Small intestine (tissue), 7 donors: ENCODE results near the gene TSPO2. TPM values are rescaled to one million over a fixed set of nuclear protein-coding genes. Genes with fewer than 3 reads are reported as not detected.

Experiments
- DNase-seq, 2 donors: peaks; one replicate each; pipeline versions ENCODE4 v3.0.0 to v3.0.0-alpha.2; 2013
- FAIRE-seq: peaks from 2 replicates; lab custom pipeline; 2012; peaks lifted over from hg19 to GRCh38; lab: Jason Lieb, UNC
- H3K27ac ChIP-seq, 3 donors: one replicate each; pipeline ENCODE4 v1.5.1; 2013; ENCODE audit warnings: low read length in 2 of 3, mild to moderate bottlenecking in 2 of 3, control low read depth in 1 of 3, inconsistent platforms in 1 of 3, low read depth in 1 of 3, moderate library complexity in 1 of 3
- H3K27me3 ChIP-seq, 3 donors: one replicate each; pipeline ENCODE4 v1.6.1; 2013; ENCODE audit warnings: low read length in 3 of 3, inconsistent platforms in 1 of 3; ENCODE audit not compliant: control insufficient read depth in 3 of 3, insufficient read depth in 3 of 3
- H3K36me3 ChIP-seq, 3 donors: one replicate each; pipeline ENCODE4 v1.6.1; 2013; ENCODE audit warnings: low read length in 3 of 3, inconsistent platforms in 1 of 3, low read depth in 1 of 3, mild to moderate bottlenecking in 1 of 3, moderate library complexity in 1 of 3; ENCODE audit not compliant: control insufficient read depth in 3 of 3, insufficient read depth in 2 of 3
- H3K4me1 ChIP-seq, 3 donors: one replicate each; pipeline ENCODE4 v1.6.1; 2013; ENCODE audit warnings: low read length in 2 of 3, inconsistent platforms in 1 of 3, low read depth in 1 of 3, mild to moderate bottlenecking in 1 of 3, moderate library complexity in 1 of 3; ENCODE audit not compliant: control insufficient read depth in 3 of 3, insufficient read depth in 2 of 3
- H3K4me3 ChIP-seq, 3 donors: one replicate each; pipeline ENCODE4 v1.5.1; 2013; ENCODE audit warnings: low read length in 3 of 3, control low read depth in 1 of 3, inconsistent platforms in 1 of 3, low read depth in 1 of 3, mild to moderate bottlenecking in 1 of 3, moderate library complexity in 1 of 3
- H3K9me3 ChIP-seq, 2 donors: one replicate each; pipeline ENCODE4 v1.6.1; 2013; ENCODE audit warnings: low read depth in 1 of 2, low read length in 1 of 2; ENCODE audit not compliant: control insufficient read depth in 2 of 2, insufficient read depth in 1 of 2
- WGBS, 3 donors: extraction: QIAGEN DNeasy Blood & Tissue Kit; methylation state at CpG; one replicate each; pipeline ENCODE4 v1.1.7; 2013; 5-methylcytosine and 5-hydroxymethylcytosine counted together
- polyA plus RNA-seq, 4 donors: library from polyadenylated mRNA; stranded (reverse) in 3 of 4; unstranded in 1 of 4; fragments of 200-250 nt in 3 of 4; fragments of 120-200 nt in 1 of 4; gene quantifications; one replicate each; pipeline versions ENCODE4 v1.2.1 to v1.2.3, GENCODE V29; 2013
- donor health status: healthy with polysubstance abuse.
- donor health status: control.
- donor health status: control.
- donor health status: Bipolar disorder and iron deficiency.
- donor health status: healthy.

Gene TSPO2
- polyA plus RNA-seq, 4 donors: 1.1 to 2.1 (median 1.9) TPM; not detected in 1

- Histone ChIP-seq H3K9me3 (no peaks in the 10 kb centered on the region), H3K36me3 (peaks cover 0 to 24% (median 0%) of the 10 kb centered on the region in 3 donors), H3K27me3 (no peaks in the 10 kb centered on the region), H3K27ac (peak overlapping the region; percentile 88 to 99 (median 94)), H3K4me3 (peak overlapping the region in 2 of 3 donors; percentile 9 to 14), H3K4me1 (peaks cover 0 to 51% (median 3%) of the 10 kb centered on the region in 3 donors)
- 13 to 53% (median 24%) methylated on average over 6 of the region's 6 CpGs for WGBS, 3 donors
- no peak for FAIRE-seq
- DNase-seq: peak; percentile 95 to 96
Observed at GRCh38 chr6:41040101-41040939, 1.9 kb upstream of the TSPO2 start.

GRCh38 chr6:41040940-41041536 lies 1.2 kb upstream of the TSPO2 start:
- 22 to 63% (median 50%) methylated on average over 1 of the region's 1 CpG for WGBS, 3 donors
- DNase-seq: no peak
- no peak for FAIRE-seq

GRCh38 chr6:41043151-41043550 lies 884 bp downstream of the TSPO2 start:
- peaks cover 0 to 69% (median 3%) of the 10 kb centered on the region in 3 donors for H3K4me1 ChIP-seq
- FAIRE-seq (no peak), DNase-seq (no peak)
- H3K4me3 ChIP-seq: no peak overlapping the region
- no peaks in the 10 kb centered on the region for H3K9me3 ChIP-seq
- H3K27me3 ChIP-seq: no peaks in the 10 kb centered on the region
- no peak overlapping the region for H3K27ac ChIP-seq
- 90 to 100% (median 98%) methylated on average over 3 of the region's 3 CpGs for WGBS, 3 donors
- H3K36me3 ChIP-seq: peaks cover 0 to 10% (median 0%) of the 10 kb centered on the region in 3 donors

More at GRCh38 chr6:41040940-41041536, 1.2 kb upstream of the TSPO2 start:
- no peaks in the 10 kb centered on the region for H3K9me3 ChIP-seq
- H3K4me1 ChIP-seq: peaks cover 0 to 53% (median 3%) of the 10 kb centered on the region in 3 donors
- no peaks in the 10 kb centered on the region for H3K27me3 ChIP-seq
- H3K4me3 ChIP-seq: peak overlapping the region in 1 of 3 donors; percentile 9
- peak overlapping the region; percentile 88 to 99 (median 94) for H3K27ac ChIP-seq
- peaks cover 0 to 21% (median 0%) of the 10 kb centered on the region in 3 donors for H3K36me3 ChIP-seq

- 51 to 64% (median 57%) methylated on average over 5 of the region's 5 CpGs for WGBS, 3 donors
- no peaks in the 10 kb centered on the region for H3K9me3 ChIP-seq
- H3K27me3 ChIP-seq: no peaks in the 10 kb centered on the region
- DNase-seq (no peak), FAIRE-seq (no peak)
- H3K4me1 ChIP-seq: peaks cover 0 to 81% (median 0%) of the 10 kb centered on the region in 3 donors
- peak overlapping the region in 1 of 3 donors; percentile 42 for H3K27ac ChIP-seq
- peaks cover 0 to 8% (median 0%) of the 10 kb centered on the region in 3 donors for H3K36me3 ChIP-seq
- H3K4me3 ChIP-seq: no peak overlapping the region
Observed at GRCh38 chr6:41045664-41046063, 3.4 kb downstream of the TSPO2 start.

GRCh38 chr6:41046084-41046483 lies 3.8 kb downstream of the TSPO2 start:
- peak overlapping the region in 1 of 3 donors; percentile 93 for H3K27ac ChIP-seq
- 70 to 88% (median 71%) methylated on average over 1 of the region's 1 CpG for WGBS, 3 donors
- H3K36me3 ChIP-seq: peaks cover 0 to 8% (median 0%) of the 10 kb centered on the region in 3 donors
- no peaks in the 10 kb centered on the region for H3K9me3 ChIP-seq
- no peak for FAIRE-seq
- no peaks in the 10 kb centered on the region for H3K27me3 ChIP-seq
- H3K4me3 ChIP-seq: no peak overlapping the region
- no peak for DNase-seq
- H3K4me1 ChIP-seq: peaks cover 0 to 81% (median 0%) of the 10 kb centered on the region in 3 donors

GRCh38 chr6:41047306-41047705 lies 5.0 kb downstream of the TSPO2 start:
- Histone ChIP-seq H3K4me3 (no peak overlapping the region), H3K9me3 (no peaks in the 10 kb centered on the region), H3K36me3 (peaks cover 0 to 8% (median 0%) of the 10 kb centered on the region in 3 donors), H3K27me3 (no peaks in the 10 kb centered on the region), H3K27ac (peak overlapping the region in 1 of 3 donors; percentile 93), H3K4me1 (peaks cover 0 to 86% (median 0%) of the 10 kb centered on the region in 3 donors)
- FAIRE-seq: no peak
- DNase-seq: peak in 1 of 2 donors; percentile 65
- WGBS, 3 donors: 90 to 96% (median 96%) methylated on average over 2 of the region's 2 CpGs

- Histone ChIP-seq H3K27ac (peak overlapping the region in 1 of 3 donors; percentile 93), H3K9me3 (no peaks in the 10 kb centered on the region), H3K27me3 (no peaks in the 10 kb centered on the region), H3K4me1 (peaks cover 0 to 89% (median 0%) of the 10 kb centered on the region in 3 donors), H3K36me3 (peaks cover 0 to 8% (median 0%) of the 10 kb centered on the region in 3 donors), H3K4me3 (no peak overlapping the region)
- WGBS, 3 donors: 74 to 81% (median 80%) methylated on average over 9 of the region's 9 CpGs
- no peak for FAIRE-seq
- no peak for DNase-seq
Observed at GRCh38 chr6:41047745-41048732, 5.8 kb downstream of the TSPO2 start.
